MM.1S (cell line): ENCODE results near the gene CLSTN1.
A peak's percentile ranks its signal among the peaks of the same experiment; 100 is the strongest.

Experiments used
- DNase-seq: peaks from one replicate; pipeline ENCODE4 v3.0.0-alpha.2; 2015
- H2AFZ ChIP-seq: fragments of 300-600 bp; sonication (generic); 2 replicates; pipeline ENCODE4 v1.6.0; 2016; ENCODE audit warnings: antibody characterized with exemption, low read length
- H3F3A ChIP-seq: fragments of 300-600 bp; sonication (generic); 2 replicates; pipeline ENCODE4 v1.6.1; 2016; ENCODE audit warnings: mild to moderate bottlenecking, antibody characterized with exemption, low read length, moderate library complexity, mixed read lengths; ENCODE audit not compliant: insufficient read depth
- H3K27ac ChIP-seq: fragments of 300-600 bp; sonication (generic); 2 replicates; pipeline ENCODE4 v1.5.1; 2016; ENCODE audit warnings: mild to moderate bottlenecking, low read length
- H3K27me3 ChIP-seq: fragments of 300-600 bp; sonication (generic); replicated peaks from 2 replicates; pipeline ENCODE4 v1.6.0; 2016; ENCODE audit warnings: low read length; ENCODE audit not compliant: insufficient read depth
- H3K36me3 ChIP-seq: fragments of 300-600 bp; sonication (generic); replicated peaks from 2 replicates; pipeline ENCODE4 v1.6.1; 2016; ENCODE audit warnings: mild to moderate bottlenecking, low read length, mixed read lengths; ENCODE audit not compliant: insufficient read depth
- H3K4me1 ChIP-seq: fragments of 300-600 bp; sonication (generic); 2 replicates; pipeline ENCODE4 v1.6.1; 2016; ENCODE audit warnings: low read length, mixed read lengths
- H3K4me2 ChIP-seq: fragments of 300-600 bp; sonication (generic); 2 replicates; pipeline ENCODE4 v1.6.0; 2016; ENCODE audit warnings: low read depth, low read length
- H3K4me3 ChIP-seq: fragments of 300-600 bp; sonication (generic); 2 replicates; pipeline ENCODE4 v1.5.1; 2016; ENCODE audit warnings: low read length, mixed read lengths
- H3K79me2 ChIP-seq: fragments of 300-600 bp; sonication (generic); 2 replicates; pipeline ENCODE4 v1.6.1; 2016; ENCODE audit warnings: mixed run types, low read length, mixed read lengths
- H3K9ac ChIP-seq: fragments of 300-600 bp; sonication (generic); 2 replicates; pipeline ENCODE4 v1.6.1; 2016; ENCODE audit warnings: low read length, mixed read lengths
- H3K9me2 ChIP-seq: fragments of 300-600 bp; sonication (generic); replicated peaks from 2 replicates; pipeline ENCODE4 v1.6.1; 2016; ENCODE audit warnings: mild to moderate bottlenecking, low read length, mixed read lengths; ENCODE audit not compliant: insufficient read depth
- H3K9me3 ChIP-seq: fragments of 300-600 bp; sonication (generic); replicated peaks from 2 replicates; pipeline ENCODE4 v1.6.1; 2016; ENCODE audit warnings: mild to moderate bottlenecking, low read length, mixed read lengths; ENCODE audit not compliant: insufficient read depth
- H4K20me1 ChIP-seq: fragments of 300-600 bp; sonication (generic); 2 replicates; pipeline ENCODE4 v1.6.1; 2016; ENCODE audit warnings: mild to moderate bottlenecking, low read length, moderate library complexity, mixed read lengths; ENCODE audit not compliant: insufficient read depth
- EZH2 ChIP-seq: fragments of 300-600 bp; sonication (generic); optimal IDR thresholded peaks from 2 replicates; pipeline ENCODE3; 2017; ENCODE audit warnings: low read depth, mild to moderate bottlenecking, antibody characterized with exemption, low read length, mixed read lengths
- EZH2phosphoT487 ChIP-seq: fragments of 300-600 bp; sonication (generic); IDR thresholded peaks from 2 replicates; pipeline ENCODE4 v1.6.1; 2018; ENCODE audit warnings: antibody characterized with exemption, low read length
- TF ChIP-seq, protein P1 (sequence below): fragments of 300-600 bp; sonication (generic); IDR thresholded peaks from 2 replicates; pipeline ENCODE4 v1.5.1; 2016; ENCODE audit warnings: antibody characterized with exemption, low read length, mixed read lengths

CLSTN1 gene

DNA sequence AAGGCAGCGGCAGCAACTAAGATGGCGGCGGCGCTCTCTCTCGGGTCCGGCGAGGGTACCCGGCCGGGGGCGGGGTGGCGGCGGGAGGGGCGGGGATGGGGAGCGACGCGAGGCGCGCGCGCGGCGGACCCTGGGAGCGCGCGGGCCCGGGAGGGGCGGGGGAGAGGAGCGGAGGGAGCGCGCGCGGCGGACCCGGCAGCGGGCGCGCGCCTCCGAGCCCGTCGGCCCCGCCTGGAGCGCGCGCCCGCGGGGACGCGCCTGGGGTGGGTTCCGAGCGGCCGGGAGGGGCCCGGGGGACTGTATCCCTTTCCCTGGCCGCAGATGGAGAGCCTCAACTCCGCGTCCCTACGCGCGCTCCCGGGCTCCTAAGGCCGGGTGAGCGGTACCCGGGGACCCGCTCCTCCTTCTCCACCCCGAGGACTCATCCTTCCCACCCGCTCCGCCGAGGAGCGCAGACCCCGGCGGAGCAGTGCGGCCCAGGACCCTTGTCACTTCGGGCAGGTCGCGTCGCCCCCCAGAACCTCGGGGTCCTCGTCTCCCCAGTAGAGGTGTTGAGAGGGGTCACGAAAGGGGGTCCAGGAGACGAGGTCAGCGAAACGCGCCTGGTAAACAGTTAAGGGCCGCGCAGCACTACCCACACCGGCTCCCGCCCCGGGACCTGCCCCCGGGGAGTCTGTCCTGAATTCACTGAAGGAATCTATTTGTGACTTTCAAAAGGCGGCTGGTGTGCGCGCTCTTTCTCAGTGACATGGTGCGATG lies at the start of gene CLSTN1:
TSS of gene CLSTN1 (minus strand) at position 23 of the 759 bp plus-strand sequence. CDS start 232 bp downstream, outside the sequence.
- Histone ChIP-seq H3K27me3 (no peaks in the 10 kb centered on the region), H4K20me1 (0 out of 2 replicates have a peak, but pooled peaks cover 4% of the 10 kb centered on the region), H3K4me2 (peak within 1 kb of the TSS; percentile 75), H3K79me2 (peaks cover 41% of the 10 kb centered on the region), H3K36me3 (no peaks in the 10 kb centered on the region), H3K27ac (no peak within 1 kb of the TSS), H3K9me3 (no peaks in the 10 kb centered on the region), H3F3A (peaks cover 24% of the 10 kb centered on the region), H3K9me2 (no peaks in the 10 kb centered on the region), H3K4me1 (peaks cover 30% of the 10 kb centered on the region), H3K4me3 (peak within 1 kb of the TSS; percentile 94), H3K9ac (peak within 1 kb of the TSS; percentile 64), H2AFZ (peak within 1 kb of the TSS; percentile 87)
- DNase-seq, result peak; percentile 86
- TF ChIP-seq, protein P1, sequence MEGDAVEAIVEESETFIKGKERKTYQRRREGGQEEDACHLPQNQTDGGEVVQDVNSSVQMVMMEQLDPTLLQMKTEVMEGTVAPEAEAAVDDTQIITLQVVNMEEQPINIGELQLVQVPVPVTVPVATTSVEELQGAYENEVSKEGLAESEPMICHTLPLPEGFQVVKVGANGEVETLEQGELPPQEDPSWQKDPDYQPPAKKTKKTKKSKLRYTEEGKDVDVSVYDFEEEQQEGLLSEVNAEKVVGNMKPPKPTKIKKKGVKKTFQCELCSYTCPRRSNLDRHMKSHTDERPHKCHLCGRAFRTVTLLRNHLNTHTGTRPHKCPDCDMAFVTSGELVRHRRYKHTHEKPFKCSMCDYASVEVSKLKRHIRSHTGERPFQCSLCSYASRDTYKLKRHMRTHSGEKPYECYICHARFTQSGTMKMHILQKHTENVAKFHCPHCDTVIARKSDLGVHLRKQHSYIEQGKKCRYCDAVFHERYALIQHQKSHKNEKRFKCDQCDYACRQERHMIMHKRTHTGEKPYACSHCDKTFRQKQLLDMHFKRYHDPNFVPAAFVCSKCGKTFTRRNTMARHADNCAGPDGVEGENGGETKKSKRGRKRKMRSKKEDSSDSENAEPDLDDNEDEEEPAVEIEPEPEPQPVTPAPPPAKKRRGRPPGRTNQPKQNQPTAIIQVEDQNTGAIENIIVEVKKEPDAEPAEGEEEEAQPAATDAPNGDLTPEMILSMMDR, result no peak
- no peak for TF ChIP-seq EZH2
- no peak for TF ChIP-seq EZH2phosphoT487

DNA sequence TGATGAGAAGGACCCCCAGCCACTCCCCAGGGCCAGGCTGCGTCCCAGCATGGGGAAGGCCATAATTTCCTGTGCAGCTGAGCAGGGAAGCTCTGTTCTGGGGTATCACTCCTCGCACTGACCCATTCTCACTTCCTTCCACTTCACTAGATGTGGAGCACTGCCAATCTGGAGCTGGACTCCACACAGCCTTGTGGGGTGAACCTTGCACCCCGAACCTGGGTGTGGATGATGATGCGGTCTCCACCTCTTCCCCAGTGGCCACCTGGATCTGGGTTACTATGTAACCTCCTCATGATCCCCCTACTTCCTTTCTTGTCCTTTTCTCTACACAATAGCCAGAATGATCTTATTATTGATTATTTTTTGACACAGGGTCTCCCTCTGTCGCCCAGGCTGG lies 49.6 kb upstream of the CLSTN1 start:
- no peaks in the 10 kb centered on the region for H3K36me3 ChIP-seq
- H3K4me2 ChIP-seq, result no peak overlapping the region
- H3K9me3 ChIP-seq, result no peaks in the 10 kb centered on the region
- H3K79me2 ChIP-seq, result no peaks in the 10 kb centered on the region
- no peaks in the 10 kb centered on the region for H4K20me1 ChIP-seq
- no peaks in the 10 kb centered on the region for H3K9me2 ChIP-seq
- no peak overlapping the region for H3K27ac ChIP-seq
- TF ChIP-seq EZH2phosphoT487 (no peak), EZH2 (no peak)
- TF ChIP-seq, protein P1, result no peak
- no peaks in the 10 kb centered on the region for H3K27me3 ChIP-seq
- DNase-seq, result no peak
- no peaks in the 10 kb centered on the region for H3F3A ChIP-seq
- no peak overlapping the region for H3K4me3 ChIP-seq
- no peak overlapping the region for H2AFZ ChIP-seq
- H3K9ac ChIP-seq, result no peak overlapping the region
- no peaks in the 10 kb centered on the region for H3K4me1 ChIP-seq

DNA sequence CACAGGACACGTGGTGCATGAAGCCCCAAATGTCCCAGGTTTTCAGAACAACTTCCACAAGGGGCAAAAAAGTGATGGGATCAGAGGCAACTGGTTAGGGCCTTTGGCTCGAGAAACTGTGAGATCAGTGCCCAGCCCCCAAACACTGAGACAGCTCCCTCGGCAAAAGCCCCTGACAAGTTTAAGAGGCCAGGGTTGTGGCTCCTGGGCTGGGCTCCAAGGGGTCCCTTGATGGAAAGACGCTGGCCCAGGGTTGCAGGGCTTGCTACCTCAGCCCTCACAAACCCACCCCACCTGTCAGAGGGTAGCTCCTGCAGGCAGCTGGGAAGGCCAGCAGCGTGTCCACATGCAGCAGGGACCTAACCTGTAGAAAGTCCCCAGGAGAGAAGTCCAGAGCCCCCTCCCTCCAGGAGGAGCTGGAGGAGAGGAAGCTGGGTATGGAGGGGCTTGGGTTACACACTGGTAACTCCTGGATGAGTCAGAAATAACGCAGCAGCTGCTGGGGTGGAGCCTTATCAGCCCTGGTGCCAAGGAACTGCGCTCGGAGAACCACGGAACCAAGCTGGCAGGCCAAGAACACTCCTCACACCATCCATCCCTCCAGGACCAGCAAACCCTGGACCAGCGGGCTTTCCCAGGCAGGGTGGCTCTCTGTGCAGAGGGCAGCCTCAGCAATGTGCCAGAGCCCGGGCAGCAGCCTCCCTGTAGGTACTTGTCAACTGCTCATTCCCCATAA lies 48.8 kb upstream of the CLSTN1 start:
- no peaks in the 10 kb centered on the region for H3K4me1 ChIP-seq
- H3K9me3 ChIP-seq, result no peaks in the 10 kb centered on the region
- no peak for DNase-seq
- no peak overlapping the region for H2AFZ ChIP-seq
- H3K9me2 ChIP-seq, result no peaks in the 10 kb centered on the region
- no peaks in the 10 kb centered on the region for H4K20me1 ChIP-seq
- no peaks in the 10 kb centered on the region for H3F3A ChIP-seq
- no peak overlapping the region for H3K4me2 ChIP-seq
- no peaks in the 10 kb centered on the region for H3K36me3 ChIP-seq
- H3K27ac ChIP-seq, result no peak overlapping the region
- H3K27me3 ChIP-seq, result no peaks in the 10 kb centered on the region
- no peaks in the 10 kb centered on the region for H3K79me2 ChIP-seq
- no peak overlapping the region for H3K4me3 ChIP-seq
- TF ChIP-seq EZH2phosphoT487 (no peak), EZH2 (no peak)
- TF ChIP-seq, protein P1, result no peak
- H3K9ac ChIP-seq, result no peak overlapping the region
